HepG2 (cell line): Measurements from ENCODE around the gene FLAD1. TPM values are rescaled to one million over a fixed set of nuclear protein-coding genes. Genes with fewer than 3 reads are reported as not detected.
A peak's percentile ranks its signal among the peaks of the same experiment; 100 is the strongest.

Experiments
- ARNTL ChIP-seq: sonication (generic); formaldehyde crosslinking; IDR thresholded peaks from 2 replicates; pipeline ENCODE4 v1.4.0; 2020; ENCODE audit warnings: mild to moderate bottlenecking, missing genetic modification reagents
- DR1 ChIP-seq: sonication (generic); formaldehyde crosslinking; IDR thresholded peaks from 2 replicates; pipeline ENCODE4 v1.8.0; 2021; ENCODE audit warnings: mild to moderate bottlenecking, missing genetic modification reagents, inconsistent platforms
- EEA1 ChIP-seq: sonication (generic); formaldehyde crosslinking; IDR thresholded peaks from 2 replicates; pipeline ENCODE4 v1.5.1; 2020; ENCODE audit warnings: mild to moderate bottlenecking, missing genetic modification reagents, borderline replicate concordance
- IKZF1 ChIP-seq: fragments of 450-650 bp; IDR thresholded peaks from 2 replicates; pipeline ENCODE4 v1.7.1; 2016
- MED13 ChIP-seq: sonication (generic); formaldehyde crosslinking; IDR thresholded peaks from 2 replicates; pipeline ENCODE4 v1.5.0; 2020; ENCODE audit warnings: missing genetic modification reagents
- ONECUT2 ChIP-seq: sonication (generic); formaldehyde crosslinking; IDR thresholded peaks from 2 replicates; pipeline ENCODE4 v1.4.0; 2020; ENCODE audit warnings: missing genetic modification reagents
- PCBP2 ChIP-seq: fragments of 200-400 bp; formaldehyde crosslinking; optimal IDR thresholded peaks from 2 replicates; pipeline ENCODE3; 2018; ENCODE audit warnings: low read length, low read depth; ENCODE audit not compliant: poor library complexity, severe bottlenecking
- RFX3 ChIP-seq: IDR thresholded peaks from 2 replicates; pipeline ENCODE4 v1.6.1; 2016; ENCODE audit warnings: missing biosample characterization, missing genetic modification reagents
- SALL1 ChIP-seq: sonication (generic); formaldehyde crosslinking; IDR thresholded peaks from 2 replicates; pipeline ENCODE4 v1.8.0; 2022; ENCODE audit warnings: mild to moderate bottlenecking, missing genetic modification reagents
- SATB2 ChIP-seq: sonication (generic); formaldehyde crosslinking; IDR thresholded peaks from 2 replicates; pipeline ENCODE4 v1.5.0; 2020; ENCODE audit warnings: missing genetic modification reagents
- SETDB1 ChIP-seq: sonication (generic); formaldehyde crosslinking; IDR thresholded peaks from 2 replicates; pipeline ENCODE4 v1.5.1; 2020; ENCODE audit warnings: missing genetic modification reagents, mild to moderate bottlenecking, borderline replicate concordance
- SMAD1 ChIP-seq: sonication (generic); formaldehyde crosslinking; IDR thresholded peaks from 2 replicates; pipeline ENCODE4 v1.4.0; 2020; ENCODE audit warnings: missing genetic modification reagents, low read depth, mild to moderate bottlenecking, borderline replicate concordance
- SMAD3 ChIP-seq: sonication (generic); formaldehyde crosslinking; IDR thresholded peaks from 2 replicates; pipeline ENCODE4 v1.4.0; 2020; ENCODE audit warnings: missing genetic modification reagents
- ZBTB21 ChIP-seq: sonication (generic); formaldehyde crosslinking; IDR thresholded peaks from 2 replicates; pipeline ENCODE4 v1.4.0; 2020; ENCODE audit warnings: missing genetic modification reagents
- ZFP62 ChIP-seq: sonication (generic); formaldehyde crosslinking; IDR thresholded peaks from 2 replicates; pipeline ENCODE4 v1.4.0; 2020; ENCODE audit warnings: missing genetic modification reagents
- ZNF772 ChIP-seq: sonication (generic); formaldehyde crosslinking; IDR thresholded peaks from 2 replicates; pipeline ENCODE4 v1.5.0; 2020; ENCODE audit warnings: mild to moderate bottlenecking, missing genetic modification reagents
- ZNF775 ChIP-seq: sonication (generic); formaldehyde crosslinking; IDR thresholded peaks from 2 replicates; pipeline ENCODE4 v1.4.0; 2020; ENCODE audit warnings: missing genetic modification reagents, mild to moderate bottlenecking, moderate library complexity, borderline replicate concordance
- ZSCAN30 ChIP-seq: sonication (generic); formaldehyde crosslinking; IDR thresholded peaks from 2 replicates; pipeline ENCODE4 v1.5.0; 2020; ENCODE audit warnings: mild to moderate bottlenecking, missing genetic modification reagents
- polyA plus RNA-seq, 8 experiments: library from polyadenylated mRNA; depleted of rRNA in 3 of 8; stranded (reverse) in 7 of 8; unstranded in 1 of 8; fragments of >200 nt; fragmentation: Illumina TruSeq in 4 of 8; extraction: Trizol in 4 of 8; gene quantifications; 2 replicates each; pipeline versions ENCODE4 v1.2.1 to v1.2.3, GENCODE V29; 2011 to 2016; ENCODE audit warnings: low read depth in 4 of 8, missing spikeins in 1 of 8, mixed read lengths in 1 of 8; ENCODE audit not compliant: insufficient read depth in 1 of 8
- total RNA-seq, 5 experiments: library from RNA; depleted of rRNA; stranded (reverse); fragments of >200 nt; fragmentation: Illumina TruSeq; extraction: Trizol; gene quantifications; 2 replicates each; pipeline ENCODE4 v1.2.3, GENCODE V29; 2016; ENCODE audit warnings: low read depth in 1 of 5
- TF ChIP-seq, protein P1 (sequence below): sonication (generic); formaldehyde crosslinking; IDR thresholded peaks from 2 replicates; pipeline ENCODE4 v1.5.0; 2020; ENCODE audit warnings: mild to moderate bottlenecking, missing genetic modification reagents, borderline replicate concordance
- TF ChIP-seq, protein P2 (sequence below): sonication (generic); formaldehyde crosslinking; IDR thresholded peaks from 2 replicates; pipeline ENCODE4 v1.5.0; 2020; ENCODE audit warnings: missing genetic modification reagents
- TF ChIP-seq, protein P3 (sequence below): sonication (generic); formaldehyde crosslinking; IDR thresholded peaks from 2 replicates; pipeline ENCODE4 v1.4.0; 2020; ENCODE audit warnings: missing genetic modification reagents, low read depth, mild to moderate bottlenecking, borderline replicate concordance
- TF ChIP-seq, protein P4 (sequence below): sonication (generic); formaldehyde crosslinking; IDR thresholded peaks from 2 replicates; pipeline ENCODE4 v1.5.1; 2020; ENCODE audit warnings: missing genetic modification reagents, mild to moderate bottlenecking, borderline replicate concordance

FLAD1 gene
- total and polyA plus RNA-seq, 2 of the 13 experiments (the other 11 are each of a cell fraction or from before 2014, with no cell fraction given) = 25.9 to 32.8 TPM

DNA sequence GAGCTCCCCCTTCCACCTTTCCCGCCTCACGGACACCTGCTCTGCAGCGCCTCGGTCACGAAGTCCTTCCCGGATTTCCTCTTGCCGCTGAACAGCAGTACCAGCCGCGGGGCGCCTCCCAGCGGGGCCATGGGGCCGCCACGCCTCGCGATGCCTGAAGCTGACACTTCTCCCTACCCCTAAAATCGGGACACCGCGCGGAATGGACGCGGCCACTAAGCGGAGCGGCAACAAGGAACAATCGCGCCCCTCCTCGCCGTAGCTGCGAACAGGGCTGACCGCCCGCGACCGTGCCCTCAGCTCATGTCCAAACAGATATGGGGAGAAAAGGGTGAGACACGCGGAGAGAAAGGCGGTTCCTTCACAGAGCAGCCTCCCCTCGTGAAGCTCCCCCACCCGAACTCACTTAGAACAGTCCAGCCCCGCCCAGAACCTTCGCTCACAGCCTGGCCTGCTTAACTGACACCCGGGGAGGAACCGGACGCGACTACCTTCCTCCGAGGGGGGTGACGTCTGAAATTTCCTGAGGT, 46.5 kb upstream of the FLAD1 start, which contains the start of gene PMVK (continued):
- TF ChIP-seq SATB2 (CRISPR knock-in tag) = peak; percentile 79; the same call in 1 of the 2 replicates
- TF ChIP-seq ARNTL = peak; percentile 94
- peak; percentile 91; the same call in 1 of the 2 replicates for TF ChIP-seq SETDB1 (CRISPR knock-in tag)
- TF ChIP-seq ONECUT2 (CRISPR knock-in tag) = no peak
- TF ChIP-seq, protein P1, sequence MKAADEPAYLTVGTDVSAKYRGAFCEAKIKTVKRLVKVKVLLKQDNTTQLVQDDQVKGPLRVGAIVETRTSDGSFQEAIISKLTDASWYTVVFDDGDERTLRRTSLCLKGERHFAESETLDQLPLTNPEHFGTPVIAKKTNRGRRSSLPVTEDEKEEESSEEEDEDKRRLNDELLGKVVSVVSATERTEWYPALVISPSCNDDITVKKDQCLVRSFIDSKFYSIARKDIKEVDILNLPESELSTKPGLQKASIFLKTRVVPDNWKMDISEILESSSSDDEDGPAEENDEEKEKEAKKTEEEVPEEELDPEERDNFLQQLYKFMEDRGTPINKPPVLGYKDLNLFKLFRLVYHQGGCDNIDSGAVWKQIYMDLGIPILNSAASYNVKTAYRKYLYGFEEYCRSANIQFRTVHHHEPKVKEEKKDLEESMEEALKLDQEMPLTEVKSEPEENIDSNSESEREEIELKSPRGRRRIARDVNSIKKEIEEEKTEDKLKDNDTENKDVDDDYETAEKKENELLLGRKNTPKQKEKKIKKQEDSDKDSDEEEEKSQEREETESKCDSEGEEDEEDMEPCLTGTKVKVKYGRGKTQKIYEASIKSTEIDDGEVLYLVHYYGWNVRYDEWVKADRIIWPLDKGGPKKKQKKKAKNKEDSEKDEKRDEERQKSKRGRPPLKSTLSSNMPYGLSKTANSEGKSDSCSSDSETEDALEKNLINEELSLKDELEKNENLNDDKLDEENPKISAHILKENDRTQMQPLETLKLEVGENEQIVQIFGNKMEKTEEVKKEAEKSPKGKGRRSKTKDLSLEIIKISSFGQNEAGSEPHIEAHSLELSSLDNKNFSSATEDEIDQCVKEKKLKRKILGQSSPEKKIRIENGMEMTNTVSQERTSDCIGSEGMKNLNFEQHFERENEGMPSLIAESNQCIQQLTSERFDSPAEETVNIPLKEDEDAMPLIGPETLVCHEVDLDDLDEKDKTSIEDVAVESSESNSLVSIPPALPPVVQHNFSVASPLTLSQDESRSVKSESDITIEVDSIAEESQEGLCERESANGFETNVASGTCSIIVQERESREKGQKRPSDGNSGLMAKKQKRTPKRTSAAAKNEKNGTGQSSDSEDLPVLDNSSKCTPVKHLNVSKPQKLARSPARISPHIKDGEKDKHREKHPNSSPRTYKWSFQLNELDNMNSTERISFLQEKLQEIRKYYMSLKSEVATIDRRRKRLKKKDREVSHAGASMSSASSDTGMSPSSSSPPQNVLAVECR (CRISPR knock-in tag) = peak; percentile 86
- TF ChIP-seq SALL1 (CRISPR knock-in tag) = peak; percentile 99
- TF ChIP-seq MED13 (CRISPR knock-in tag) = peak; percentile 92; the same call in 1 of the 2 replicates
- TF ChIP-seq SMAD3 (CRISPR knock-in tag) = peak; percentile 85; the same call in 1 of the 2 replicates
- peak; percentile 99 for TF ChIP-seq EEA1
- TF ChIP-seq ZNF775 = peak; percentile 96
- TF ChIP-seq IKZF1 = no peak
- peak; percentile 98 for TF ChIP-seq ZNF772 (CRISPR knock-in tag)
- TF ChIP-seq, protein P2, sequence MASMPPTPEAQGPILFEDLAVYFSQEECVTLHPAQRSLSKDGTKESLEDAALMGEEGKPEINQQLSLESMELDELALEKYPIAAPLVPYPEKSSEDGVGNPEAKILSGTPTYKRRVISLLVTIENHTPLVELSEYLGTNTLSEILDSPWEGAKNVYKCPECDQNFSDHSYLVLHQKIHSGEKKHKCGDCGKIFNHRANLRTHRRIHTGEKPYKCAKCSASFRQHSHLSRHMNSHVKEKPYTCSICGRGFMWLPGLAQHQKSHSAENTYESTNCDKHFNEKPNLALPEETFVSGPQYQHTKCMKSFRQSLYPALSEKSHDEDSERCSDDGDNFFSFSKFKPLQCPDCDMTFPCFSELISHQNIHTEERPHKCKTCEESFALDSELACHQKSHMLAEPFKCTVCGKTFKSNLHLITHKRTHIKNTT = no peak
- TF ChIP-seq DR1 = no peak; the same call in 1 of the 2 replicates
- TF ChIP-seq ZBTB21 (CRISPR knock-in tag) = peak; percentile 73; the same call in 1 of the 2 replicates
- TF ChIP-seq, protein P3, sequence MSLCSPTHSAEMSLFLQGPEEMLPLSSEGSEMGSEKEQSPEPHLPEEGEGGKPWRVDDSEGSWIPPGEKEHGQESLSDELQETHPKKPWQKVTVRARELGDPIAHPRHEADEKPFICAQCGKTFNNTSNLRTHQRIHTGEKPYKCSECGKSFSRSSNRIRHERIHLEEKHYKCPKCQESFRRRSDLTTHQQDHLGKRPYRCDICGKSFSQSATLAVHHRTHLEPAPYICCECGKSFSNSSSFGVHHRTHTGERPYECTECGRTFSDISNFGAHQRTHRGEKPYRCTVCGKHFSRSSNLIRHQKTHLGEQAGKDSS = peak; percentile 97
- TF ChIP-seq ZSCAN30 (CRISPR knock-in tag) = peak; percentile 98
- no peak; the same call in 1 of the 2 replicates for TF ChIP-seq ZFP62 (CRISPR knock-in tag)
- TF ChIP-seq SMAD1 (CRISPR knock-in tag) = peak; percentile 86; the same call in 1 of the 2 replicates
- TF ChIP-seq RFX3 (CRISPR knock-in tag) = no peak
- TF ChIP-seq, protein P4, sequence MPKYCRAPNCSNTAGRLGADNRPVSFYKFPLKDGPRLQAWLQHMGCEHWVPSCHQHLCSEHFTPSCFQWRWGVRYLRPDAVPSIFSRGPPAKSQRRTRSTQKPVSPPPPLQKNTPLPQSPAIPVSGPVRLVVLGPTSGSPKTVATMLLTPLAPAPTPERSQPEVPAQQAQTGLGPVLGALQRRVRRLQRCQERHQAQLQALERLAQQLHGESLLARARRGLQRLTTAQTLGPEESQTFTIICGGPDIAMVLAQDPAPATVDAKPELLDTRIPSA (CRISPR knock-in tag) = peak; percentile 99
- TF ChIP-seq PCBP2 = no peak
